OCI-LY3 (cell line): ENCODE results near the gene F5.

Experiments used
- EZH2phosphoT487 ChIP-seq: fragments of 200-600 bp; shearing (Covaris generic); IDR thresholded peaks from 2 replicates; pipeline ENCODE4 v1.6.1; 2018; ENCODE audit warnings: antibody characterized with exemption, mixed run types, low read depth
- TF ChIP-seq, protein P1 (sequence below): fragments of 200-600, 300-600 bp; sonication (generic); IDR thresholded peaks from 2 replicates; pipeline ENCODE4 v1.5.1; 2014; ENCODE audit warnings: antibody characterized with exemption, low read length, low read depth

DNA sequence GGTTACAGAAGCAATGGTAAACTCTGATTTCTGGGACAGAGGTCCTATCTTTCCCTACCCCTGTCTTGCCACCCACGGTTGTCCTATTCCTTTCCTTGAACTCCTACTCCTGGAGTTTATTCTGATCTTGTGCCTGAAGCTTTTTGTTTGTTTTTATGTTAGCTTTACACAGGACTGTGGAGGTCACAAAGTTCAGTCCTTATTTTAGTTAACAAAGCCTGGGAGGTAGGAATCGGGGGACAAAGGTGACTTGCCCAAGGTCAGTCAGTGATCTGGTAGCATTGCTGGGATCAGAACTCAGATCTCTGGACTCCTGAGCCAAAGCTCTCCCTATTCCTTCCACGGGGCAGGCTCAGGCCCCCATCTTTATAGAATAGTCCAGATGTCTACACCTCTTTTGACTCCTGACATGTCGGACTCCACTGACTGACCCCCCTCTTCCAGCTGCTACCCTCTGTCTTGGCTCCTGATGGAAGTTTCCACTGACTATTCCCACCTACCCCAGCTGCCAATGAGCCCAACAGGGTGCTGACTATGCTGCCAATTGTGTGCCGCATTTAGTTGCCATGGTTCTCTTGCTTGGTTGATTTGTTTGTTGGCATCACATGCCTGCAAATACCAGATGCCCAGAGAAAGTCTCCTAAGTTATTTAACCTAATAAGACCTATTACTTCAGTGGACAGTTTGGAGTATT is 9.9 kb downstream of the F5 start:
- TF ChIP-seq, protein P1, sequence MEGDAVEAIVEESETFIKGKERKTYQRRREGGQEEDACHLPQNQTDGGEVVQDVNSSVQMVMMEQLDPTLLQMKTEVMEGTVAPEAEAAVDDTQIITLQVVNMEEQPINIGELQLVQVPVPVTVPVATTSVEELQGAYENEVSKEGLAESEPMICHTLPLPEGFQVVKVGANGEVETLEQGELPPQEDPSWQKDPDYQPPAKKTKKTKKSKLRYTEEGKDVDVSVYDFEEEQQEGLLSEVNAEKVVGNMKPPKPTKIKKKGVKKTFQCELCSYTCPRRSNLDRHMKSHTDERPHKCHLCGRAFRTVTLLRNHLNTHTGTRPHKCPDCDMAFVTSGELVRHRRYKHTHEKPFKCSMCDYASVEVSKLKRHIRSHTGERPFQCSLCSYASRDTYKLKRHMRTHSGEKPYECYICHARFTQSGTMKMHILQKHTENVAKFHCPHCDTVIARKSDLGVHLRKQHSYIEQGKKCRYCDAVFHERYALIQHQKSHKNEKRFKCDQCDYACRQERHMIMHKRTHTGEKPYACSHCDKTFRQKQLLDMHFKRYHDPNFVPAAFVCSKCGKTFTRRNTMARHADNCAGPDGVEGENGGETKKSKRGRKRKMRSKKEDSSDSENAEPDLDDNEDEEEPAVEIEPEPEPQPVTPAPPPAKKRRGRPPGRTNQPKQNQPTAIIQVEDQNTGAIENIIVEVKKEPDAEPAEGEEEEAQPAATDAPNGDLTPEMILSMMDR = no peak
- TF ChIP-seq EZH2phosphoT487 = no peak
